ENCODE results near the gene THUMPD3.

GRCh38 chr3:9385187-9386077 lies 22.6 kb downstream of the THUMPD3 start:
- TF ChIP-seq CTCF (conservative IDR thresholded peaks at IDR 0.05; ENCODE audit: low read depth, low read length) (no peak), POLR2A (IDR thresholded peaks at IDR 0.05; ENCODE audit: low read depth, low read length) (no peak), BHLHE40 (IDR thresholded peaks at IDR 0.05; ENCODE audit: low read depth, low read length) (no peak), MAFK (IDR thresholded peaks at IDR 0.05; ENCODE audit: low read depth, low read length) (no peak), RFX5 (IDR thresholded peaks at IDR 0.05; ENCODE audit: low read depth, low read length) (no peak), MXI1 (IDR thresholded peaks at IDR 0.05; ENCODE audit: borderline replicate concordance, low read depth, low read length) (no peak), RAD21 (IDR thresholded peaks at IDR 0.05; ENCODE audit: low read length) (no peak)

Data from IMR-90 (cell line).